Measurements from ENCODE around the gene RPS14.
A peak's percentile ranks its signal among the peaks of the same experiment; 100 is the strongest.

Gene RPS14

DNA sequence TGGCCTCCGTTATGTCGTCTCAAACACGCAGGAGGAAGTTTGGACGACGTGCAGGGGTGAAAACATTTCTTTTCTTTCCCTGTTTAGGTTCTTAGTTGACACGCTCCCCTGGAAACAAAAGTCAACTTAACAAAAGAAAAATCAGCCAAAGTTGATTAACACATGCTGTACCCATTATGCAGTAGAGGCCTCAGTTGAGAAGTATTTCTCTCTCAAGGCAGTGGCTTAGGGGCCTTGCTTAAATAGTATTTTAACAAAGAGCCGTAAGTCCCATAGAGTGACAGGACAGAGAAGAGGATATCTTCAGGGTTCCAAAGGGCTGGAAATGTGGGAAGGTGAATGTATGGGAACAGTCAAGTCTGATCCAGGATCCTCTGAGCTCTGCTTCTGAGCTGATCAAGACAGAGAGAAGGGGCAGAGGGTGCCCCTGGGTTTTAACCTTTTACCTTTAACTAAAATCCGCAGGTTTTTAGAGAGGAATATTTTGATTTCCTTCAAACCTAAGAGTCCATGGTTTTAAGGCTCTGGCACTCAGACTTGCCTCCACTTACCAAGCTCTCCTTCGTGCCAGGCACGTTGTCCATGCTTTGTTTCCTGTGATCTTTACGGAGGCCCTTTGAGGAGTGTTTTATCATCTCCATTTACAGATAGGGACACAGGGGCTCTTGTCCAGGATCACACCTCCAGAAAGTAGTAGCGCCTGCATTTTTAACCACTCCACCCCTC, 36.2 kb downstream of the RPS14 start:
- no peak for DNase-seq (ENCODE audit: low read depth in 2 of 2)

DNA sequence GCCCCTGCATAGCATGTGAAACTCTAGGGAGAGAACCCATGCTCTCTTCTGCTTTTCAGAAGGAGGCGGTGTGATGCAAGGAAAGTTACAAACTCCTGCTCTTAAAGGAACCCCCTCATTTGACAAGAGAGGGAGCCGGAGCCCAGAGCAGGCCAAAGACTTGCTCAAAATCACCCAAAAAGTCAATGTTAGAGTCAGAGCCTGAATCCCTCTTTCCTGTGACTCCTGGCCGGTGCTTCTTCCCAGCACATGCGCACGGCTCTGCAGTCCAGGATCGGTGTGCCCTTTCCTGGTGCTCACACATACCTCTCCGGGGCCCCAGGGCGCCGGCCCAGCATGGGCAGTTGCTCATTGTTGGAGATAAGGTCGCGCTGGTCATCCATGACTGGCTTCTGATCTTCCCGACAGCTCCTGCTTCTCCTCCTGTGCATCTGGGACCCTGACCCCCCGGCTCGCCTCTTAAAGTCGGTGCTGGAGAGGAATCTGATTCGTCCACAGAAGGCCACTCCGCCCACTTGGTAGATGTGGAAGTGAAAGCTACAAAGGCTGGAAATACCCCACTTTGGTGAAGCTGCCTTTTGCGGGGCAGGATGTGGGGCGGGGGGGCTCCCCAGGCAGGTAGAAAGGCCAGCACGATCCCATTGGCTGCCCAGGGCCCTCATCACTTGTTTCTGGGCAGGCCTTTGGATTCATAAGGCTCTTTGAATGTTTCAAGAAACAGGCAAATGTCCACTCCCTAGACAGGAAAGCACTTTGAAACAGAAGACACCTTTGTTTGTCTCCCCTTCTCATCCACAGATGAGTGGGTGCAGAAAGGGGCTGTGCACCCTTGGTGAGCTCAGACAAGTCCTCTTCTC, 37.0 kb downstream of the RPS14 start, which contains the start of gene CD74:
Gene CD74, minus strand, starts transcription at position 592 of the 857 bp plus-strand sequence. Its CDS starts 161 bp downstream, at position 431.
- DNase-seq (ENCODE audit: low read depth in 2 of 2), result peak; percentile 83 to 90

DNA sequence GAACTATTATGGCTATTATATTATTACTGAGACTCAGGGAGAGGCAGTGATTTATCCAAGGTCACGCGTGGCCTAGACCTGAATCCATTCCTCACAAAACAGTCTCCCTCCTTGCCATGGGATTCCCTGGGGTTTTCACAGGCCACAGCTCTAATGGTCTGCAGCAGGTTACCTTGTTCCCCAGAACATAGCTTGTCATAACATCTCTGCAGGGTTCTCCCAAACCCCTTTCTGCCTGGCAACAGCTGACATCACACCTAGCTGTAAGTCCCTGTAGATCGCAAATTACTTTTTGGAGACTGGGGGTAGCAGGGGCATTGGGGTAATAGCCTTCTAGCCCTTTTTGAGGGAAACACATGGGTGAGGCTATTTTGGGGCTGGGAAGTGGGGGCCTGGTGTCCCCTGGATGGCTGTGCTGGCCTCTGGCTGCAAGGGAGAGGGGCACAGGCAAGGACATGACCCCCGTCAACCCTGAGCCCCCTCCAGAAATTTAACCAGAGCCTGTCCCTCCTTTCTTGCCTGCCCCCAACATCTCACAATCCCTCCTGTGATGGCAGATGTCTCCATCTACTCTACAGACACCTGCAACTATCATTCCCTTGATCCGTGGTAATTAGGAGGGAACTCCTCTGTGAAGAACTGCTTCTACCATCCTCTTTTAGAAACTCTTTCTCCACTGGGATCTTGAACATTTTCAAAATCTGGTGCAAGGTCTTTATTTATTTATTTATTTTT, 38.1 kb downstream of the RPS14 start:
- DNase-seq (ENCODE audit: low read depth in 2 of 2), result peak; percentile 27 to 48

- peak in 1 of 2 donors; percentile 26 for DNase-seq (ENCODE audit: low read depth in 2 of 2)
Measured at GRCh38 chr5:150410524-150411244, 38.9 kb downstream of the RPS14 start.

DNA sequence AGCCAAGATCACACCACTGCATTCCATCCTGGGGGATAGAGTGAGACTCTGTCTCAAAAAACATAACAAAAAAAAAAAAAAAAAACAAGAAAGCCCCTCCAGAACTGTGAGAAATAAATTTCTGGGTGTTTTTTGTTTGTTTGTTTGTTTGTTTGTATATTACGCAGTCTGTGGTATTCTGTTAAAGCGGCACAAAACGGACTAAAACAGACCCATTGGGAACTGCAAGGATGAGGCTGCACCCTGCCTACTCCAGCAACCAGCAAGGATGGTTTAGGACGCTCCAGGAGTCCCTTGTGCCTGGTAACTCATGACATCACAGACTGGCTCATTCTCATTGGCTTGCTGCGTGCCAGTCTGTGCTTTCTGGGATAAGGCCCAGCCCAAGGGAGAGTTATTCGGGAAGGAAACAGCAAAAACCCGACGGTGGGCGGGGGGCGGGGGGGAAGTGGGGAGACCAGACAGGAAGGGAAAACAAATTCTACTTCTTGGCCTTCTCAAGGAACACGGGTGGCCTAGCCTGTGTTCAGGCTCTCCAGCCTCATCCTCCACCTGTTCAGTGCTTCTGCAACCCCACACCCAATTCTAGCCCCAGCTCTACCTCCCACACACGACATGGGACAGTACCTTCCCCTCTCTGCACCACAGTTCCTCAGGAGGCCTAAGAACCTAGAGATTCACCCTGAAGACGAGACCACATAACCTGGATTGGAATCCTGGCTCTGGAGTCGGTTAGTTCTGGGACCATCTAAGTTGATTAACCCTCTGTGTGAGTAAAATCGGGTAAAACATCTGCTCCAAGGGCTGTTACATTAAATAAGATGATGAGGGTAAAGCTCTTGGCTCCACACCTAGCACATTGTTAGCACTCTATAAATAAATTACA, 39.7 kb downstream of the RPS14 start:
- no peak for DNase-seq (ENCODE audit: low read depth in 2 of 2)

DNA sequence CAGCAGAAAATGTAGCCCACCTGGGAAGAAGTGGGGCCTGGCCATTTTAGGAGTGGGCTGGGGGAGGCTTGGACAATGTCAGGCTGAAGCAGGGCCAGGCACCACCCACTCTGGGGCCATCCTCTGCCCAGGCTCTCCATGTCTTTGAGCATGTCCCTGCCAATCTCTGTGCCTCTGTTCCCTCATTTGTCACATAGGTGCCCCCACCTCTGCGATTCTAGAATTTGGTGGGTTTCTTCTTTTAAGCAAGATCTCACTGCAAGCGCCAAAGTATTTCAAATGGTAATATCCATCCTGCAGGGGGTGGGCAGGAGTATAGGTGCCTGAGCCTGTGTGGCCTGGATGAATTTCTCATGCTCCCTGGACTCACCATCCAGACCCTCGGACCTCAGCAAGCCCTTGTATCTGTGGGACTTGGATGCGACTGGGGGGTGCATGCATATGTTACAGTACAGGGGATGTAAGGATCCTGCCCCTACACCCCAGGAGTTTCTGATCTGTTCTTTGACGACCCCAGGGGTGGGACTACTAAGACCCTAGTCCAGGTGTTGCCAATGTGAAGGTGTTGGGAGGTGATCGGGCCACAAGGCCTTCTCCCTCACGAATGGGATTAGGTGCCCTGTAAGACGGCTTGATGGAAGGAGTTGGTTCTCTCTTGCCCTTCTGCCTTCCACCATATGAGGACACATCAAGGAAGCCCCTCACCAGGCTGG, 41.2 kb downstream of the RPS14 start:
- DNase-seq (ENCODE audit: low read depth in 2 of 2), result no peak

- no peak for DNase-seq (ENCODE audit: low read depth in 2 of 2)
Measured at GRCh38 chr5:150407096-150407720, 42.3 kb downstream of the RPS14 start.

DNA sequence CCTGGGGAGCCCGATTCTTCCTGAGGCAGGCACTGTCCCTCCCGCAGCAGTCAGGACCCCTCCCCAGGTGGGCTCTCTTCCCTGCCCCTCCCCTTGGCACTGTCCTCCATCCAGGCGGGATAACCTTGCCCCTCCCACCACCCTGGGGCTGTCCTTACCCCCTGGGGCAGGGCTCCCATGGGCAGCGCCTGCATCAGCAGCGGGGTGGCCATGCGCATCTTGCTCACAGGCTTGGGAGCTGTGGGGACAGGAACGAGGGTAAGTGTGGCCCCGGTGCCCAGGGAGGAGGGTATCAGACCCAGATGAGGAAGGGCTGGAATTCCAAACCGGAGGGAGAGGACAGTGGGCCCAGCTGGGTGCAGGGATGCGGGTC, 42.8 kb downstream of the RPS14 start:
- no peak for DNase-seq (ENCODE audit: low read depth in 2 of 2)

DNA sequence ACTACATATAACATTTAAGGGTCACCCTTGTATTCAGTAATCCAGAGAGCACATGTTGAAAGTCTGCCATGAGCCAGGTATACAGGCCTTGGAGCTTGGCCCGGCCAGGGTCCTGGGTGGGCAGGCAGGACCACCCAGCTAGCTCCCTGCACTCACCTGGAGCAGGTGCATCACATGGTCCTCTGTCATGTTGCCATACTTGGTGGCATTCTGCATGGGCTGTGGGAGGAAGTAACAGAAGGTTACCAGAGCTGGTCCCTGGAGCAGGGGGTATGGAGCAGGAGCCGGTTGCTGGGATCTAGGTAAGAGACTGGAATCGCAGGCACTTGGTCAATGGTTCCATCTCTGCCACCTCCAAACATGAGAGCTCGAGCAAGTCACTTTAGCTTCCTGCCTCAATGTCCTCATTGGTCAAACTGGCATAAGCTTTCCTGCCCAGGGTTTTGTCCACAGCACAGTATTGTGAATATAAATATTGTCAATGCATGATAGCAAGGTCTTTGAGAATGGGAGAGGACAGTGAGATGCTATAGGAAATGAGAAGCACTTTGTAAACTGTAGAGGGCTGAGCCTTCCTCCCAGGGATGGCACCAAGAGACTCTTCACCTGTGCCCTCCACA, 43.3 kb downstream of the RPS14 start:
- DNase-seq (ENCODE audit: low read depth in 2 of 2), result no peak

DNA sequence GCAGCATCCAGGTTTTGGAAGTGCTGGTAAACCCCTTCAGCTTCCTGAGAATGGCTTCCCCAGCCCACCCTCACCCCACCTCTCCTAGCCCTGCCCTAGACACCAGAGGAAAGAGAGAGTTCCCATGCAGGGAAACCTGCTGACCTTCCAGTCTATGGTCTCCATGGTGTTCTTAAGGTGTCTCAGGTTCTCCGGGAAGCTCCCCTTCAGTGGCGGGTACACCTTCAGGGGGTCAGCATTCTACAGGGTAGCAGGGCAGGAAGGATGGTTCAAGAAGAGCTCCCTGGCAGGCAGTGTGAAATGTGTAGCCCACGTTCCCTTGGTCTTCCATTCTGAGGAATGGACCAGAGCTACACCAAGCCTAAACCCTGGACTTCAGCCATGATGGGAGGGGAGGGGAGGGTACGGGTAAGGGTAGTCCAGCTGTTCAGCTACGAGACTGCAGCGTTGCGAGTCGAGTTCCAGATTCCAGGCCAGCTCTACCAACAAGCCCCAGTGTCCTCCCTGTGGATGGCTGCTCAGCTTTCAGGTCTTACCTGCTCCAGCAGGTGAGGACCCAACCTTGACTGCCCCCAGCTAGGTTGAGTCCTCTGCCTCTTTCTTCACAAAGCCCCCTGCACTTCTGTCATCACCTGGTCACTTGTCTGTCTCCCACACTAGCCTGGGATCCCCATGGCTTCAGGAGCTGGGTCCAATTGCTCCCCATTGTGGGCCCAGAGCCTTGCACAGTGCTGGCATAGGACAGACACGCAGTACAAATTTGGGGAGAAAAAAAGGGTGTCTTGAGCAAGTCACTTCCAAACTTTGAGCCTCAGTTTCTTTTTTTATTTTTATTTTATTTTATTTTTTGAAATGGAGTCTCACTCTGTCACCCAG, 44.4 kb downstream of the RPS14 start:
- no peak for DNase-seq (ENCODE audit: low read depth in 2 of 2)

- DNase-seq (ENCODE audit: low read depth in 2 of 2), result no peak
Measured at GRCh38 chr5:150404535-150404934, 45.0 kb downstream of the RPS14 start.

- no peak for DNase-seq (ENCODE audit: low read depth in 2 of 2)
Measured at GRCh38 chr5:150404121-150404520, 45.4 kb downstream of the RPS14 start.

DNA sequence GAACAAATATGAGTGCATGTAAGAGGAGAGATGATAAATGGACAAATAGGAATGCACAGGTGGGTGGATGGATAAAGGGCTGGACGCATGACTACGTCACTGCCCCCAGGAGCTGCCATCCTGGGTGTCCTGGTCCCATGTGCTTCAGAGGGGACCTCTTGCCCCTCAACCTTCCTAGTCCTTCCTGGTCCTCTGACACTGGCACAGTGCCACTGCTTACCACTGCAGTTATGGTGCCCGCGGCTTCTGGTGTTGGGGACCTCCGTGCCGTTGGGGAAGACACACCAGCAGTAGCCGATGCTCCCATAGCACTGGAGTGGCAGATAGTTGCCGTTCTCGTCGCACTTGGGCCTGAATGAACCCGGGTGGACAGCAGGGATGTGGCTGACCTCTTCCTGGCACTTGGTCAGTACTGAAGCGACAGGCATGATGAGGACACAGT, 46.6 kb downstream of the RPS14 start:
- DNase-seq (ENCODE audit: low read depth in 2 of 2), result no peak

GRCh38 chr5:150402229-150402773, 47.2 kb downstream of the RPS14 start:
- DNase-seq (ENCODE audit: low read depth in 2 of 2), result no peak

DNA sequence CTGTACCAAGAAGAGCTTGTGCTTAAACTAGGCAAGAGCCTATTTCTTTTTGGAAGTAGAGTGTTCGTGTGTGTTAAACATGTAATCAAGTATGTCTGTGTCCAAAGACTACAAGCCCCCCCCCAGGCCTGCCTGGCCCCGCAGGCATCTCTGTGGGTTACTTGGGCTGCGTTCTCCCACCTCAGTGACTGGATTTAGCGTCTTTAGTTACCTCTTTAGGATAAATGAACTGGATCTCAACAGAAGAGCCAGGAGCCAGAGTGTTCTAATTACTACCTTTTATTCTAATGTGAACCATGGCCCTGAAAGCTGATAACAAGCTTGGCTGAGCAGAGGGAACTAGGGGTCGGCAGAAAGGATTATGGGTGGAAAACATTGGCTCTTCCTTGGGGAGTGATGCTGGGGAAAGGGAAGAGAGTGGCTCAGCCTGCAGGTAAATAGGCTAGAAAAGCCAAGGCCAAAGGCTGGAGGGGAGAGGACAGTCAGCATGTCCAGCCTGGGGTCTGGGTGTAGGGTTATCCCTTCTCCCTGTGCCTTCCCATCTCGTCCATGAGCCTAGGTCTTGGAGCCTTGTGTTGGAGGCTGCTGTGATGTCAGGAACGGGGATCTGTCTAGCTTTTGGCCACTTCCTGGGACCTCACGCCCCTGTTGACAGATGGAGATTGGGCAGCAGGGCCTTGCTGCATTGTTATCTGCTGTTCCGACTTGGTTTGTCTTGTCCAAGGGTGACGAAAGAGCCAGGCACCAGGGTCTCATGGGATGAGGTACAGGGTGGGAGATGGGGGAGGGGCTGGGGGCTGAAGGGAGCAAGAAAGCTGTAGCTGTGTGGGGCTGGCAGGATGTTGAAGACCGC, 47.9 kb downstream of the RPS14 start:
- no peak for DNase-seq (ENCODE audit: low read depth in 2 of 2)

DNA sequence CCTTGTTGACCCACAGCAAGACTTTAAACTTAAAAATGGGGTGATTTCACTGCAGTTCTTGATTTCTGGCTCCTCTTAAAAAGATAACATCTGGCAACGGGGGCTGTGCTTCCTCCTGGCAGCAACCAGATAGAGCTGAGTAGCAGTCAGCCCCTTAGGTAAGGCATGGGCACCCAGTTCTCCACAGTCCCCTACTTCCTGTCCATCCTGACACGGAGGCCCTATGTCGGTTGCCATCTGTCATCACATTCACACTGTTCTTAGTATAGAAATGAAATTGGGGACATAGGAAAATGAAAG, 48.5 kb downstream of the RPS14 start:
- no peak for DNase-seq (ENCODE audit: low read depth in 2 of 2)
